A549 (cell line): ENCODE measurements around the gene ULK2.

Source experiments
- BHLHE40 ChIP-seq: IDR thresholded peaks from 2 replicates; pipeline ENCODE4 v1.6.1; 2012; ENCODE audit warnings: low read depth, low read length, inconsistent platforms
- CTCF ChIP-seq: fragments of >200 bp; sonication (Bioruptor Twin); formaldehyde crosslinking; IDR thresholded peaks from 3 replicates; pipeline ENCODE4 v1.5.1; 2016
- MAFK ChIP-seq: fragments of 450-650 bp; IDR thresholded peaks from 2 replicates; pipeline ENCODE4 v1.6.1; 2014; ENCODE audit not compliant: partially characterized antibody
- NR3C1 ChIP-seq: fragments of >200 bp; sonication (Bioruptor Twin); formaldehyde crosslinking; IDR thresholded peaks from 3 replicates; pipeline ENCODE4 v1.6.1; 2017
- ZFP36 ChIP-seq: fragments of 450-650 bp; IDR thresholded peaks from 2 replicates; pipeline ENCODE4 v1.6.1; 2014; ENCODE audit warnings: borderline replicate concordance; ENCODE audit not compliant: partially characterized antibody
- ZNF302 ChIP-seq: fragments of 250-450 bp; sonication (Bioruptor Pico); IDR thresholded peaks from 2 replicates; pipeline ENCODE4 v1.9.0; 2021; ENCODE audit warnings: inconsistent platforms, mild to moderate bottlenecking, moderate library complexity

- TF ChIP-seq CTCF (no peak), NR3C1 (no peak), ZNF302 (no peak), MAFK (no peak), BHLHE40 (no peak), ZFP36 (no peak)
These were observed 130.2 kb downstream of the ULK2 start for GRCh38 chr17:19737305-19738072.
